Ovary (tissue), 3 donors: Measurements from ENCODE around the gene NELFB.

Source experiments
- EP300 ChIP-seq: sonication (generic); formaldehyde crosslinking; IDR thresholded peaks from one replicate; pipeline ENCODE4 v1.6.1; 2017; ENCODE audit warnings: antibody characterized with exemption
- TF ChIP-seq, protein P1 (sequence below), 3 donors: fragments of 450-650 bp in 2 of 3; fragments of 200-600 bp in 1 of 3; IDR thresholded peaks; one replicate each; pipeline versions ENCODE4 v1.5.1 to v1.8.0; 2016 to 2022; ENCODE audit warnings: antibody characterized with exemption in 3 of 3, mild to moderate bottlenecking in 1 of 3
- donor health status: DM: no; HTN: no; CAD: no.

- TF ChIP-seq, protein P1, sequence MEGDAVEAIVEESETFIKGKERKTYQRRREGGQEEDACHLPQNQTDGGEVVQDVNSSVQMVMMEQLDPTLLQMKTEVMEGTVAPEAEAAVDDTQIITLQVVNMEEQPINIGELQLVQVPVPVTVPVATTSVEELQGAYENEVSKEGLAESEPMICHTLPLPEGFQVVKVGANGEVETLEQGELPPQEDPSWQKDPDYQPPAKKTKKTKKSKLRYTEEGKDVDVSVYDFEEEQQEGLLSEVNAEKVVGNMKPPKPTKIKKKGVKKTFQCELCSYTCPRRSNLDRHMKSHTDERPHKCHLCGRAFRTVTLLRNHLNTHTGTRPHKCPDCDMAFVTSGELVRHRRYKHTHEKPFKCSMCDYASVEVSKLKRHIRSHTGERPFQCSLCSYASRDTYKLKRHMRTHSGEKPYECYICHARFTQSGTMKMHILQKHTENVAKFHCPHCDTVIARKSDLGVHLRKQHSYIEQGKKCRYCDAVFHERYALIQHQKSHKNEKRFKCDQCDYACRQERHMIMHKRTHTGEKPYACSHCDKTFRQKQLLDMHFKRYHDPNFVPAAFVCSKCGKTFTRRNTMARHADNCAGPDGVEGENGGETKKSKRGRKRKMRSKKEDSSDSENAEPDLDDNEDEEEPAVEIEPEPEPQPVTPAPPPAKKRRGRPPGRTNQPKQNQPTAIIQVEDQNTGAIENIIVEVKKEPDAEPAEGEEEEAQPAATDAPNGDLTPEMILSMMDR (IDR thresholded peaks at IDR 0.05), result no peak
- TF ChIP-seq EP300, result no peak
Measured at GRCh38 chr9:137299938-137300337, 44.8 kb downstream of the NELFB start.
